A549 (cell line): ENCODE results near the gene POR. TPM values are rescaled to one million over a fixed set of nuclear protein-coding genes. Genes with fewer than 3 reads are reported as not detected.

ENCODE experiments used
- ATAC-seq, 2 experiments: fragments of 200-7000 bp in 1 of 2; fragments of >200 bp in 1 of 2; cut with Nextera tagmentation in 1 of 2; cut with Tn5 transposase in 1 of 2; 3 replicates each; pipeline versions ENCODE4 v1.8.0 to v1.9.1; 2018 to 2020; ENCODE audit warnings: mild to moderate bottlenecking in 1 of 2, moderate library complexity in 1 of 2
- CTCF ChIA-PET: fragments of 300-600 bp; sonication (Branson Sonifier 250); formaldehyde crosslinking; extraction: SDS; loops from one replicate; lab custom pipeline; 2021; ENCODE audit warnings: antibody characterized with exemption, inconsistent platforms; lab: Yijun Ruan, JAX
- POLR2A ChIA-PET: fragments of 350-600 bp; formaldehyde crosslinking; extraction: SDS; loops from one replicate; lab custom pipeline; 2021; ENCODE audit warnings: antibody characterized with exemption, inconsistent platforms; lab: Yijun Ruan, JAX
- DNase-seq, 2 experiments: peaks; one replicate each; pipeline versions ENCODE4 v3.0.0 to v3.0.0-alpha.2; 2011 to 2016; ENCODE audit warnings: low read depth in 1 of 2, low spot score in 1 of 2
- FAIRE-seq: peaks from 2 replicates; lab custom pipeline; 2011; peaks lifted over from hg19 to GRCh38; lab: Jason Lieb, UNC
- H3K27ac ChIP-seq, 2 experiments: fragments of >200 bp; sonication (Bioruptor Twin); formaldehyde crosslinking; 3 replicates each; pipeline ENCODE4 v1.5.1; 2016 to 2017
- H3K4me1 ChIP-seq: fragments of >200 bp; sonication (Bioruptor Twin); formaldehyde crosslinking; 3 replicates; pipeline ENCODE4 v1.6.1; 2016
- H3K4me2 ChIP-seq: fragments of >200 bp; sonication (Bioruptor Twin); formaldehyde crosslinking; 3 replicates; pipeline ENCODE4 v1.6.1; 2016
- H3K4me3 ChIP-seq: fragments of >200 bp; sonication (Bioruptor Twin); formaldehyde crosslinking; 3 replicates; pipeline ENCODE4 v1.5.1; 2016
- H3K9me3 ChIP-seq: fragments of >200 bp; sonication (Bioruptor Twin); formaldehyde crosslinking; 3 replicates; pipeline ENCODE4 v1.6.1; 2016
- CTCF ChIP-seq: fragments of >200 bp; sonication (Bioruptor Twin); formaldehyde crosslinking; IDR thresholded peaks from 3 replicates; pipeline ENCODE4 v1.5.1; 2016
- EHF ChIP-seq: fragments of 250-450 bp; sonication (Bioruptor Pico); IDR thresholded peaks from 2 replicates; pipeline ENCODE4 v1.5.0; 2020; ENCODE audit warnings: mild to moderate bottlenecking
- EHMT2 ChIP-seq: fragments of 200-600 bp; sonication (generic); IDR thresholded peaks from 2 replicates; pipeline ENCODE4 v1.6.1; 2016; ENCODE audit warnings: antibody characterized with exemption, low read depth, mild to moderate bottlenecking, moderate library complexity
- EP300 ChIP-seq, 2 experiments: fragments of >200 bp; sonication (Bioruptor Twin); formaldehyde crosslinking; IDR thresholded peaks; 2 replicates in 1 of 2; 3 replicates in 1 of 2; pipeline ENCODE4 v1.6.1; 2016 to 2017
- FOSB ChIP-seq: fragments of 250-450 bp; sonication (Bioruptor Pico); IDR thresholded peaks from 2 replicates; pipeline ENCODE4 v1.5.0; 2020; ENCODE audit warnings: mild to moderate bottlenecking, moderate library complexity
- GATA3 ChIP-seq: IDR thresholded peaks from 2 replicates; pipeline ENCODE4 v1.6.1; 2012; ENCODE audit warnings: borderline replicate concordance
- HES2 ChIP-seq: fragments of >200 bp; sonication (Bioruptor Twin); formaldehyde crosslinking; IDR thresholded peaks from 2 replicates; pipeline ENCODE4 v1.6.1; 2016
- HEYL ChIP-seq: fragments of 250-450 bp; sonication (Bioruptor Pico); IDR thresholded peaks from 2 replicates; pipeline ENCODE4 v1.8.0; 2021; ENCODE audit warnings: mild to moderate bottlenecking, moderate library complexity
- HOXA7 ChIP-seq: fragments of 250-450 bp; sonication (Bioruptor Pico); IDR thresholded peaks from 2 replicates; pipeline ENCODE4 v1.5.0; 2020; ENCODE audit warnings: mild to moderate bottlenecking, moderate library complexity
- KDM1A ChIP-seq: fragments of 200-600 bp; sonication (generic); IDR thresholded peaks from 2 replicates; pipeline ENCODE4 v1.6.1; 2016; ENCODE audit warnings: low read depth, mild to moderate bottlenecking
- MAFK ChIP-seq: fragments of 450-650 bp; IDR thresholded peaks from 2 replicates; pipeline ENCODE4 v1.6.1; 2014; ENCODE audit not compliant: partially characterized antibody
- MAX ChIP-seq: IDR thresholded peaks from 2 replicates; pipeline ENCODE4 v1.6.1; 2012
- MAZ ChIP-seq: fragments of 150-350 bp; IDR thresholded peaks from 2 replicates; pipeline ENCODE4 v1.6.1; 2014; ENCODE audit warnings: antibody characterized with exemption, low read depth, low read length, borderline replicate concordance
- NPAS2 ChIP-seq: fragments of 250-450 bp; sonication (Bioruptor Pico); IDR thresholded peaks from 2 replicates; pipeline ENCODE4 v1.8.0; 2022; ENCODE audit warnings: mild to moderate bottlenecking, moderate library complexity, borderline replicate concordance
- NR3C1 ChIP-seq: fragments of >200 bp; sonication (Bioruptor Twin); formaldehyde crosslinking; IDR thresholded peaks from 3 replicates; pipeline ENCODE4 v1.6.1; 2017
- PBX3 ChIP-seq: IDR thresholded peaks from 2 replicates; pipeline ENCODE4 v1.6.1; 2012
- POLR2A ChIP-seq: IDR thresholded peaks from 2 replicates; pipeline ENCODE4 v1.6.1; 2012; ENCODE audit warnings: mild to moderate bottlenecking, low read length
- POLR2AphosphoS2 ChIP-seq: conservative IDR thresholded peaks from 2 replicates; pipeline ENCODE4 v1.6.1; 2012; ENCODE audit warnings: low read length, improper control_type of control experiment, inconsistent platforms
- RARB ChIP-seq: fragments of 250-450 bp; sonication (Bioruptor Pico); IDR thresholded peaks from 2 replicates; pipeline ENCODE4 v1.8.0; 2021; ENCODE audit warnings: mild to moderate bottlenecking, moderate library complexity
- REST ChIP-seq: fragments of 200-600 bp; sonication (generic); IDR thresholded peaks from 2 replicates; pipeline ENCODE4 v1.6.1; 2016; ENCODE audit warnings: antibody characterized with exemption, mild to moderate bottlenecking, moderate library complexity
- RFX5 ChIP-seq: fragments of 450-650 bp; IDR thresholded peaks from 2 replicates; pipeline ENCODE4 v1.7.1; 2014; ENCODE audit warnings: antibody characterized with exemption, mild to moderate bottlenecking, moderate library complexity
- TFCP2L1 ChIP-seq: fragments of 250-450 bp; sonication (Bioruptor Pico); IDR thresholded peaks from 2 replicates; pipeline ENCODE4 v1.5.0; 2021; ENCODE audit warnings: mild to moderate bottlenecking
- TP53 ChIP-seq: fragments of 250-450 bp; sonication (Bioruptor Pico); IDR thresholded peaks from 2 replicates; pipeline ENCODE4 v1.5.0; 2021; ENCODE audit warnings: mild to moderate bottlenecking, moderate library complexity
- WGBS: methylation state at CpG from one replicate; pipeline ENCODE4 v1.1.6; 2017; ENCODE audit errors: missing lambda C conversion rate; 5-methylcytosine and 5-hydroxymethylcytosine counted together
- polyA plus RNA-seq, 4 experiments: library from polyadenylated mRNA; depleted of rRNA in 3 of 4; stranded (reverse); fragments of >200 nt; fragmentation: RNase III in 1 of 4; extraction: RNeasy Plus Mini Kit Qiagen cat#74134 plus additional on column Dnase treatment in 1 of 4; gene quantifications; 2 replicates in 3 of 4; 3 replicates in 1 of 4; pipeline ENCODE4 v1.2.3, GENCODE V29; 2011 to 2017

Gene POR
- polyA plus RNA-seq, 2 of the 4 experiments (the other 2 are of a cell fraction), result 71.1 to 109 TPM

GRCh38 chr7:75885036-75885435 lies 29.9 kb upstream of the POR start:
- CTCF ChIA-PET, result interaction anchor here (0.6 to 1.9 kb wide), 4 partner anchors 14 to 406 kb away, joined by 3 to 7 read pairs (median 4); no protein-coding TSS in a partner anchor
- FAIRE-seq, result no peak
- no peak for ATAC-seq

GRCh38 chr7:75887669-75888369 lies 27.1 kb upstream of the POR start:
- ATAC-seq (no peak), DNase-seq (no peak), FAIRE-seq (no peak)
- ChIA-PET CTCF (interaction anchor here (0.6 to 1.2 kb wide), 2 partner anchors 21 to 86 kb away, joined by 3 to 5 read pairs; no protein-coding TSS in a partner anchor), POLR2A (no interaction called here)
- Histone ChIP-seq H3K27ac (no peak overlapping the region), H3K4me3 (no peak overlapping the region), H3K4me1 (no peaks in the 10 kb centered on the region), H3K4me2 (no peak overlapping the region)
- 95% methylated on average over 10 of the region's 13 CpGs for WGBS
- no peak for TF ChIP-seq MAX
- TF ChIP-seq TFCP2L1 (CRISPR knock-in tag), result no peak
- TF ChIP-seq NR3C1, result no peak
- TF ChIP-seq, all 56 proteins: peak for 0
- no peaks in the 10 kb centered on the region for H3K9me3 ChIP-seq

More at GRCh38 chr7:75885036-75885435, 29.9 kb upstream of the POR start:
- 91% methylated on average over 3 of the region's 3 CpGs for WGBS
- Histone ChIP-seq H3K4me1 (peaks cover 6% of the 10 kb centered on the region), H3K4me2 (no peak overlapping the region), H3K9me3 (no peaks in the 10 kb centered on the region), H3K27ac (no peak overlapping the region), H3K4me3 (no peak overlapping the region)
- POLR2A ChIA-PET, result no interaction called here
- TF ChIP-seq GATA3, result no peak
- no peak for TF ChIP-seq HES2
- TF ChIP-seq POLR2AphosphoS2, result no peak
- TF ChIP-seq CTCF, result no peak
- no peak for DNase-seq

GRCh38 chr7:75888464-75889222 lies 26.3 kb upstream of the POR start:
- ATAC-seq (no peak; a peak in 1 of 6 replicates), FAIRE-seq (no peak), DNase-seq (no peak)
- Histone ChIP-seq H3K4me1 (no peaks in the 10 kb centered on the region), H3K4me2 (no peak overlapping the region), H3K9me3 (no peaks in the 10 kb centered on the region), H3K27ac (no peak overlapping the region), H3K4me3 (no peak overlapping the region)
- 93% methylated on average over 22 of the region's 23 CpGs for WGBS
- POLR2A ChIA-PET, result interaction anchor here (1.8 kb wide), 1 partner anchor 26 kb away, joined by 5 read pairs; the partner anchor contains the start of gene POR
- CTCF ChIA-PET, result interaction anchor here (1.2 kb wide), 2 partner anchors 9 to 22 kb away, joined by 3 read pairs; no protein-coding TSS in a partner anchor
- TF ChIP-seq TP53 (no peak), MAFK (no peak), HOXA7 (CRISPR knock-in tag) (no peak), NR3C1 (no peak), HEYL (CRISPR knock-in tag) (no peak), EHF (CRISPR knock-in tag) (no peak), KDM1A (no peak), EHMT2 (no peak), REST (no peak), FOSB (CRISPR knock-in tag) (no peak), PBX3 (no peak), HES2 (no peak), MAZ (no peak), EP300 (IDR thresholded peaks at IDR 0.05) (no peak), RFX5 (no peak), NPAS2 (CRISPR knock-in tag) (no peak), MAX (no peak), POLR2A (no peak), RARB (no peak)
